ENCODE data around the gene ARMC10.
A peak's percentile ranks its signal among the peaks of the same experiment; 100 is the strongest.
"Not testable (repeated sequence)": the region's sequence is repeated elsewhere in the genome, so short reads cannot be mapped to it uniquely, and the experiment has no call there.

Gene ARMC10

DNA sequence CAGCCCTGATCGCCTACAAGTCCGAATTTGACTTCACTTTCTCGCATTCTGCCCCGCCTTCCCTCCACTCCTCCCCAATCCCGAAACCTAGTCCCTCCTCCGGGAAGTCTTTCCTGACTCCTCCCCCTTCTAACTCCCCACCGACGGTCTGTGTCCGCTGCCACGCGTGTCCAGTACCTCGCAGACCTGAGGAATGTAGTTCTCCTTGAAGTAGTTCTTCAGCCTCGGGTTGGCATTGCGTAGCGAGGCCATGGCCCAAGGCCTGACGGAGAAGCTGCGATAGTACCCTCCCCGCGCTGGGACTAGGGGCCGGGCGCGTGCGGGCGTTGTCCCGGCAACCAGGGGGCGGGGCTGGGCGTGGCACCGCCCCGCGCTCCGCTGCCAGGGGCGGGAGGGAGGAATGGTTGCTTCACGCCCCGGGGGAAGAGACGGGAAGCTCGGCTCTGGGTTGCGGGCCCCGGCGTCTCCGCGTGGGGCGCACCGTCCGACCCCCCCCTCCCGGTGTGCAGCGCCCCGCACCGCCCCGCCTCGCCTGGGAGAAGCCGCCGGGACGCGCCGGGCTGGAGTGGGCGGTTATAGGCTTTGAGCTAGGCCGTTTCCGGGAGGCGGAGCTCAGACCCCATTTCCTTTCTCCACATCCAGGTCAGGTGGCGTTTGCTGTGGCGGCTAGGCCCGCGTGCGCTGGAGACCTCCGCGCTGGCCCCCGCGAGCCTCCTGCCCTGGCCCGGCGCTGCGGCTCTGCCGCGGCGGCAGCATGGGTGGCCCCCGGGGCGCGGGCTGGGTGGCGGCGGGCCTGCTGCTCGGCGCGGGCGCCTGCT, at the start of gene ARMC10, which contains the start of gene FBXL13:
Gene ARMC10, plus strand, starts transcription at position 622 of the 818 bp plus-strand sequence. Its CDS starts 133 bp downstream, at position 755.
Gene FBXL13, minus strand, starts transcription at position 278 of the 818 bp plus-strand sequence.
- DNase-seq, result peak; percentile 97

DNA sequence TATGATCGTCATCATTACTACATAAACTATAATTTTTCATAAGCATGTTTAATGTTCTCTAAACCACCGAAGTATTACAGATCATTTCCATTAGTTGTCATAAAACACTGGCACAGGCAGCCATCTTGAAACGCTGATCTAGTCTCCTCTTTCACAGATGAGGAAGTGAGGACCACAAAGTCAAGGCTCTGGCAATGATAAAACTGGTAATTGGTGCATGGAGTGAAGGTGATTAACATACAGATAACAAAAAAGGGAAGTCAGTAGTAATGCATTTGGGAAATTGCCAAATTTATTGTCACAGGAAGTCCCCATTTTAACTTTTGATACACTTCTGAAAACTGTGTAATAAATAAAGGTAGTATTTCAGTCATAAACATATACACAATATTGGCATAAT, 49.6 kb upstream of the ARMC10 start:
- DNase-seq, result no peak

DNA sequence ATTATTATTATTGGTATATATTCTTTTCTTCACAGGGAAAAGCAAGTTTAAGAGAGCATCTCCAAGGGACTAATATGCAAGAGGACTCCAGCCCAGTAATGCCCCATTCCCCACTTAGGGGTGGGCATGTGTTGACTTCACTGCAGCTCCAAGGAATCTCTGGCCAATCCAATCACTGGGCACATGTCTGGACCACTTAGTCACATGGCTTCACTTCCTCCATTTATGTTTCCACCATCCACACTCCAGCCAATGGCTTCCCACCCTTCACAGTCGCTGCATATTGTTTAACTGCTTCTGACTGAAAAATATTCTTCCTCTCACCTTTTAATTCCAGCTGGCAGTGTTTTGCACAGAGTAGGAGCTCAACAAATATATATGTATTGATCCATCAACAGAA, 43.9 kb upstream of the ARMC10 start:
- DNase-seq, result no peak

DNA sequence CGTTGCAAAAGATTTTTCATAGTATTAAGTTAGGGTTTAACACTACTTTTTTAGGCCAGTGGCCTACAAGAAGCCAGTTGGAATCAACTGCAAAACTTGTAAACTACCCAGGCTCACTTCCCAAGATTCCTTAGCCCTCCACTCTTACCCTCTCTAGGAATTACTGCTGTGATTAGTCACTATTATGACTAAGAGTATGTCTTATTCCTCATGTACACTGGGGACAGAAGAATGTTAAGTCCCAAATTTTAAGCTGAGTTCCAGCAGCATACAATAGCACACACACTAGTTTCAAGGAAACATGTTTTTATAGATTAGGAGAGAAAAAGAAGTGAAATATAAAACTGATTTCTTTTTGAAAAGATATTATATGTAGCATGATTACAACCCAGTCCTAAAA, 43.2 kb upstream of the ARMC10 start:
- no peak for DNase-seq

DNA sequence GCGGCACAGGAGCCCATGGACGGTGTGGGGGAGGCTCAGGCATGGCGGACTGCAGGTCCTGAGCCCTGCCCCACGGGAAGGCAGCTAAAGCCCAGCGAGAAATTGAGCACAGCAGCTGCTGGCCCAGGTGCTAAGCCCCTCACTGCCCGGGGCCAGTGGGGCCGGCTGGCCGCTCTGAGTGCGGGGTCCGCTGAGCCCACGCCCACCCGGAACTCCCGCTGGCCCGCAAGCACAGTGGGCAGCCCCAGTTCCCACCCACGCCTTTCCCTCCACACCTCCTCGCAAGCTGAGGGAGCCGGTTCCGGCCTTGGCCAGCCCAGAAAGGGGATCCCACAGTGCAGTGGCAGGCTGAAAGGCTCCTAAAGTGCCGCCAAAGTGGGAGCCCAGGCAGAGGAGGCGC, 40.6 kb upstream of the ARMC10 start:
- not testable (repeated sequence) for DNase-seq

DNA sequence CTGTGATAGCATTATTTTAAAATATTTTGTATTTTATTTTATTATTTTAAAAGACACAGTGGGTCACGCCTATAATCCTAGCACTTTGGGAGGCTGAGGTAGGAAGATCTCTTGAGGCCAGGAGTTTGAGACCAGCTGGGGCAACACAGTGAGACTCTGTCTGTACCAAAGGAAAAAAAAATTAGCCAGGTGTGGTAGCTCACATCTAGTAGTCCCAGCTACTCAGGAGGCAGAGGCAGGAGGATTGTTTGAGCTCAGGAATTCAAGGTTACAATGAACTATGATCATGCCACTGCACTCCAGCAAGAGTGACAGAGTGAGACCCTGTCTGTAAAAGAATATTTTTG, 37.5 kb upstream of the ARMC10 start:
- no peak for DNase-seq

DNA sequence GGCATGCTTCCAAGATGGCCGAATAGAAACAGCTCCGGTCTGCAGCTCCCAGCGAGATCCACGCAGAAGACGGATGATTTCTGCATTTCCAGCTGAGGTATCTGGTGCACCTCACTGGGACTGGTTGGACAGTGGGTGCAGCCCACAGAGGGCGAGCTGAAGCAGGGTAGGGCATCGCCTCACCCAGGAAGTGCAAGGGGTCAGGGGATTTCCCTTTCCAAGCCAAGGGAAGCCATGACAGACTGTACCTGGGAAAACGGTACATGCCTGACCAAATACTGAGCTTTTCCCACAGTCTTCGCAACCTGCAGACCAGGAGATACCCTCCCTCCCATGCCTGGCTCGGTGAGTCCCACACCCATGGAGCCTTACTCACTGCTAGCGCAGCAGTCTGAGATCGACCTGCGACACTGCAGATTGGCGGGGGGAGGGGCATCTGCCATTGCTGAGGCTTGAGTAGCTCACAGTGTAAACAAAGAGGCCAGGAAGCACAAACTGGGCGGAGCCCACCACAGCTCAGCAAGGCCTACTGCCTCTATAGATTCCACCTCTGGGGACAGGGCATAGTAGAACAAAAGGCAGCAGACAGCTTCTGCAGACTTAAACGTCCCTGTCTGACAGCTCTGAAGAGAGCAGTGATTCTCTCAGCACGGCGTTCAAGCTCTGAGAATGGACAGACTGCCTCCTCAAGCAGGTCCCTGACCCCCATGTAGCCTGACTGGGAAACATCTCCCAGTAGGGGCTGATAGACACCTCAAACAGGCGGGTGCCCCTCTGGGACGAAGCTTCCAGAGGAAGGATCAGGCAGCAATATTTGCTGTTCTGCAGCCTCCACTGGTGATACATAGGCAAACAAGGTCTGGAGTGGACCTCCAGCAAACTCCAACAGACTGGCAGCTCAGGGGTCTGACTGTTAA, 36.9 kb upstream of the ARMC10 start:
- not testable (repeated sequence) for DNase-seq

DNA sequence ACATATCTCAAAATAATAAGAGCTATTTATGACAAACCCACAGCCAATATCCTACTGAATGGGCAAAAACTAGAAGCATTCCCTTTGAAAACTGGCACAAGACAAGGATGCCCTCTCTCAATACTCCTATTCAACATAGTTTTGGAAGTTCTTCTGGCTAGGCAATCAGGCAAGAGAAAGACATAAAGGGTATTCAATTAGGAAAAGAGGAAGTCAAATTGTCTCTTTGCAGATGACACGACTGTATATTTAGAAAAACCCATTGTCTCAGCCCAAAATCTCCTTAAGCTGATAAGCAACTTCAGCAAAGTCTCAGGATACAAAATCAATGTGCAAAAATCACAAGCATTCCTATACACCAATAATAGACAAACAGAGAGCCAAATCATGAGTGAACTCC, 33.1 kb upstream of the ARMC10 start:
- not testable (repeated sequence) for DNase-seq

DNA sequence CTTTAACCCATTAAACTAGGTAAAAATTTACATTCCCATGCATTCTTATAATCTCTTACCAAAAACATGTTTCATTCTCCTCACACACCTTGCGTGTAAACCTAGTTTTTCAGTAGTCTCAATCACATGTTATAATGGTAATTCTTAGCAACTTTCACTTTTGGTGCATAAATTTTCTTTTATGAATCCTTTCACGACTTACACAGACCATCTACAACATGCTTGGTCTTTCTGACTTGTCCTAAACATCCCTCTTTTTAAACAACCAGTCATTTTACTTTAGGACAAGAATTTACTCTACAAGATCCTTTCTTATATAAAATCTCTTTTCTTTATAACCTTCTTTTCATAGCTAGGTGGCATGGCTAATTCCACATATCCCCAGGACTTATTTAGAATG, 26.1 kb upstream of the ARMC10 start:
- DNase-seq, result no peak

DNA sequence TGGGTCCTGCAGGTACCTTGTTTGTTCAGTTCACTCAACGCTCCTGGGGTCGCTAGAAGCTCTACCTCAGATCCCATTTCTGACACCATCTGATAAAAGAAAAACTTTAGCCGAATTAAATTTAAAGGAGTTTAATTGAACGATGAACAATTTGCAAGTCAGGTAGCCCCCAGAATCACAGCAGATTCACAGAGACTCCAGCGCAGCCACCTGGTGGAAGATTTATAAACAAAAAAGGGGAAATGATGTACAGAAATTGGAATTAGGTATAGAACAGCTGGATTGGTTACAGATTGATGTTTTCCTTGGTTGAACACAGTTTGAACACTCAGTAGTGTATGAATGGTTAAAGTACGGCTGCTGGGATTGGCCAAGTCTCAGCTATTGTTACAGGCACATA, 23.4 kb upstream of the ARMC10 start:
- DNase-seq, result no peak

DNA sequence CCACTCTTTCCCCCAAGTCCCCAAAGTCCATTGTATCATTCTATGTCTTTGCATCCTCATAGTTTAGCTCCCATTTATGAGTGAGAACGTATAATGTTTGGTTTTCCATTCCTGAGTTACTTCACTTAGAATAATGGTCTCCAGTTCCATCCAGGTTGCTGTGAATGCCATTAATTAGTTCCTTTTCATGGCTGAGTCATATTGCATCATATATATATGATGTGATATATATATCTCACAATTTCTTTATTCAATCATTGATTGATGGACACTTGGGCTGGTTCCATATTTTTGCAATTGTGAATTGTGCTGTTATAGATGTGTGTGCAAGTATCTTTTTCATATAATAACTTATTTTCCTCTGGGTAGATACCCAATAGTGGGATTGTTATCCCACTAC, 18.9 kb upstream of the ARMC10 start:
- DNase-seq, result not testable (repeated sequence)

DNA sequence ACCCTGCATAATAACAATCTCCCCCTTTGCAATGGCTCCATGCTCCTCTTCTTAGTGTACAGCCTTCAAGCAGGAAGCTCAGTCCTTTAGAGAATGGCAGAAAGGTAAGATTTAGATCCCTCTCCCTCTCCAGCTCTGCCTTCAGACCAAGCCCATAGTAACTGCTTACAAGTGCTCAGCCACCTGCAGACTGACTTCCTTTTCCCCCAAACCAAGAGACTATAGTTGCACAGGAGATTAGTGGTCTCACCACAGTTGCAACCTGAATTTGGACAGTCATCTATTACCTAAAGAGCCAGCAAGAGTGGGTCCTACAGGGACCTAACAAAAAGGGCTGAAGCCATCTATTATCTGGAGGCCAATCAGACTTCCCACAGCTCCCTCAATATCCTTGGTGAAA, 16.8 kb upstream of the ARMC10 start:
- no peak for DNase-seq

DNA sequence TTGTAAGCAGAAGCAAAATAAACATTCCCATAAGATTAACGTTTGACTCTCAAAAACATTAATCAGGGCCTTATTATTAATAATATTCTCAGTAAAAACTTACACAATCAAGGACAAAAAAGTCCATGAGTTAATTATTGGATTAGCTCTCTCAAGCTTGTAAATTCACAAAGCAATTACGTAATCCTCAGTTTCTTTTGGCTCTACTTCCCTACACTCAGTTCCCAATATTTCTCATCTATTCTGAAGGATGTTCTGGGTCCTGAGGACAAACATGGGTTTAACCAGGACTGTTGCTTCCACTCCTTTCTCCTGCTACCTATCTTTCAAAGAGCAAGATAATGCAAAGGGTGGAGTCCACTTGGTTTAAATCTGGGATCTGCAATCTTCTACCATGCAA, 15.5 kb upstream of the ARMC10 start:
- no peak for DNase-seq

DNA sequence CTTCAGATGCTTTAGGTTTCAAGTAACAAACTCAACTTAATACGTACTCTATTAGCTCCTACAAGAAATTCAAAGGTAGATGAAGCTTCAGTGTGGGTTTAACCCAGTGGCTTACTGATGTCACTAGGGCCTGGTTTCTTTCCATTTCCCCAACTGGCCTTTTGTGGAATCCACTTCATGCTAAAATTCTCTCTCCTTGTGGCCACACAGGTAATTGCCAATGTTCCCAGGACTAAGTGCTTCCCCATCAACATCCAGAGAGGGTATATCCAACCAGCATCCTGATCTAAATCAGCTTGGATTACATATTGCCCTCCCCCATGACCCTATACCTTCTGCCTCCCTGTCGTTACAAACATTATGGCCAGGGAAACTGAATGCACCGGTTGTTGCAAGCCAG, 11.0 kb upstream of the ARMC10 start:
- DNase-seq, result no peak

DNA sequence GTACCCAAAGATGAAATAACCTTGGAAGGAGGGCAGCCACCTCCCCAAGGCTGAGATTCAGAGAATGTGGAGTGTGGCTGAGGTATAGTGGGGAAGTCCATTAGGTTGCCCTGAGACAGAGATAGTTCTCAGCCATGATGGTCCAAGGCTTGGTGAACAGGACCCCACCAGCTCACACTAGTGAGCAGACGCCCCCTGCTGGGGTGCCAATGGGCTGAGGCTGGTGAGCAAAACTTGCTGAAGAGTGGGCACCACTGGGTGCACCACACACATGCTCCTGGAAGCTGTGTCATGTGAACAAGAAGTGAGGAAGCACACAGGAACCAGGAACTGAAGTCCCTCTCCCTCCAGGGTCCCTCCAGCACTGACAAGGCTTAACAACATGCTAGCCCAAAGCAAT, 9.3 kb upstream of the ARMC10 start:
- DNase-seq, result no peak

DNA sequence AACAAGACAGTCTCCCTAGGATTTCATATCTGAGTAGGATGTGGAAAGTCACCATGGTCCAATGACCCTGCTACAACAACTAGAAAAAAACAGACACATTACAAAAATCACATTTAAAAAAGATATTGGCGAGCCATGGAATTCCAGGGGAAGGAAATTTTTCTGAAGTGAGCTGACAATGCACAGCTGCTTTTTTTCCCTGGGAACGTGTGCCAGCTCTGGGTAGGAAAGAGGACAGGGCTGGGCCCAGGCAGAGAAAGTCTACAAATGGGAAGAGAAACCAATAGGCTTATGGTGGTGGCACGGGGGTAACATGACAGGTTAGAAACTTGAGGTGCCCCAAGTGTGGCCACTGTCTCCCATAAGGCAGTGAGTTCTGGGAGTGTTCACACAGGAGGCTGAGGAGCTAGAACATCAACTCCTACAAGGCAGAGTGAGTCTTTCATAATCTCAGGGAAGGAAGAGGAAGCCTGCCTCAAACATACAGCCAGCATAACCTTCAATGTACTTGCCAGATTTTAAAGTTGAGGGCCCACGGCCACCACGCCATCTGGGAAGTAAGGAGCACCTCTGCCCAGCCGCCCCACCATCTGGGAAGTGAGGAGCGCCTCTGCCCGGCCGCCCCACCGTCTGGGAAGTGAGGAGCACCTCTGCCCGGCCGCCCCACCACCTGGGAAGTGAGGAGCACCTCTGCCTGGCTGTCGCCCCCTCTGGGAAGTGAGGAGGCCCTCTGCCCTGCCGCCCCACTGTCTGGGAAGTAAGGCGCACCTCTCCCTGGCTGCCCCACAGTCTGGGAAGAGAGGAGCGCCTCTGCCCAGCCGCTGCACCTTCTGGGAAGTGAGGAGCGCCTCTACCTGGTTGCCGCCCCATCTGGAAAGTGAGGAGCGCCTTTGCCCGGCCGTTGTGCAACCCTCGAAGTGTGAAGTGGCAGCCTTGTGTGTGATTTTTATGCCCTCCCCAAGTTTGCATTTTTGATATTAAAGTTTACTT, 6.2 kb upstream of the ARMC10 start:
- DNase-seq, result no peak

DNA sequence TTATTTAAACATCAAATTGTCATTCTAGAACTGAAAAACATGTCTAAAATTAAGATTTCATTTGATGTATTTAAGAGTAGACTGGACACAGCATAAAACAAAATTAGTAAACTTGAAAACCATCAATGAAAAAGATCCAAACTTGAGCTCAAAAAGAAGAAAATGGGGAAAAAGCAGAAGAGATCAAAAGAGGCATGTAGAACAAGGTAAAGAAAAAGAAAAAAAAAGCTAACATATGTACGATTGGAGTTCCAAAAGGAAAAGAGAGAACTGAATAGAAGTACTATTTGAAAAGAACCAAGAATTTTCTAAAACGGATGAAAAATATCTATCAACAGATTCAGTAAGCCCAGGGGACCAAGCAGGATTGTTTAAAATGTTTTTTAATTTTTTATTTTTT, 3.9 kb upstream of the ARMC10 start:
- no peak for DNase-seq

DNA sequence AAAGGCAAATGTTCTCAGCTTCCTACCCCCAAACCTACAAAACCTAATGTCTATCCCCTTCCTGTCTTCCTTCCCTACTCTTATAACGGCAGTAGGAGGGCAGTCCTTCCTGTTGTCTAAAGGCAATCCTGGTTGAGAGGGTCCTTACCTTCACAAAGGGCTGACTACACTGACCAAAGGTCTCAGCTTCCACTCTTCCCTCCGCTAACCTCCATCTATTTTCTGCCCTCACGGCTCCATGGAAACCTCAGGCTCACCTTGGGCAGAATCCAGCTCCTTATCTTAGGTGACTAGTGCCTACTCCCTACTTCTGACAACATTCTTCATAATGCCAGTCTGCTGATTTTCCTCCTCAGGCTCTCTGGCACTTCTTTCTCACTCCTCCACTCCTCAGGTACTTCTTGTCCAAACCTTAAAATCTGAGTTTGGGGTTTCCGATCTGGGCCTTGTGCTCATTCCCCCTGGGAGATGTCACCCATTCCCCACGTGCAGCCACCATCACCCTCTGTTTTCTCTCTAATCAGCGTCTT, 886 bp upstream of the ARMC10 start:
- DNase-seq, result no peak

DNA sequence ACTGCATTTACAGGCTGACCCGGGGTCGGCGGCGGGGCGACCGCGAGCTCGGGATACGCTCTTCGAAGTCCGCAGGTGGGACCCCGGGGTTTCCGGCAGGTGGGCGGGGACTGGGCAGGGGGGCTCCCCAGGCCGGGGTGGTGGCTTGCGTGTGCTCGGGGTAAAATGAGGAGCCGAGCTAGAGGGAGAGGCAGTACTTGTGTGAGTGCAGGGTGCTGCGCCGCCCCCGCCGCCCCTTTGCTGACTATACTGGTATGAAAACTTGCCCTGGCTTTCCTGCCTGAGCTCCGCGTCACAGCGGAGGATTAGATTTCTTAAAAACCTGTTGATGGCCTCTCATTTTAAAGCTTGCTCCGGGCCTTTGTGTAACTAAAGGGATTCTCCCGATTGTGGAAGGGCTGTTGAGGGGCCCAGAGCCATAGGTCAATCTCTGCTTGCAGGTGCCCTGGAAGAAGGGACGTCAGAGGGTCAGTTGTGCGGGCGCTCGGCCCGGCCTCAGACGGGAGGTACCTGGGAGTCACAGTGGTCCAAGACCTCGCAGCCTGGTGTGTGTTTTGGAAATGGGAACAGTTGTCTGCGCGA, 488 bp downstream of the ARMC10 start:
- peak; percentile 67 for DNase-seq

DNA sequence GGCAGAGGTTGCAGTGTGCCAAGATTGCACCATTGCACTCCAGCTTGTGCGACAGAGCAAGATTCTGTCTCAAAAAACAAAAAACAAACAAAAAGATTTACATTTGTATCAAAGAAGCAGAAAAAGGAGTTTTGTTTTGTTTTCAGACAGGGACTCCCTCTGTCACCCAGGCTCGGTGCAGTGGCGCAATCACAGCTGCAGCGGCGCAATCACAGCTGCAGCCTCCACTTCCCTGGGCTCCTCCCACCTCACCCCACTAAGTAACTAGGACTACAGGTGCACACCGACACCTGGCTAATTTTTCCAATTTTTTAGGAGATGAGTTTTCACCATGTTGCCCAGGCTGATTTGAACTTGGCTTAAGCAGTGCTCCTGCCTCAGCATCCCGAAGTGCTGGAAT, 1.8 kb downstream of the ARMC10 start:
- no peak for DNase-seq

DNA sequence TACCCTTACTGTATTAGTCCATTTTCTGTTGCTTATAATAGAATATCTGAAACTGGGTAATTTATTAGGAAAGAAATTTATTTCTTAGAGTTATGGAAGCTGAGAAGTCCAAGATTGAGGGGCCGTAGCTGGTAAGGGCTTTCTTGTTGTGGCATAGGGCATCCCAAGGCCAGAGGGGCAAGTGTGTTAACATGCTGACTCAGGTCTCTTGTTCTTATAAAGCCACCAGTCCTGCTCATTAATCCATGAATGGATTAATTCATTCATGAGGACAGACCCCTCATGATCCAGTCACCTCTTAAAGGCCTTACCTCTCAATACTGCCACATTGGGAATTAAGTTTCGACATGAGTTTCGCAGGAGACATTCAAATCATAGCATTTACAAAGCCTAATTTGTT, 2.4 kb downstream of the ARMC10 start:
- no peak for DNase-seq

DNA sequence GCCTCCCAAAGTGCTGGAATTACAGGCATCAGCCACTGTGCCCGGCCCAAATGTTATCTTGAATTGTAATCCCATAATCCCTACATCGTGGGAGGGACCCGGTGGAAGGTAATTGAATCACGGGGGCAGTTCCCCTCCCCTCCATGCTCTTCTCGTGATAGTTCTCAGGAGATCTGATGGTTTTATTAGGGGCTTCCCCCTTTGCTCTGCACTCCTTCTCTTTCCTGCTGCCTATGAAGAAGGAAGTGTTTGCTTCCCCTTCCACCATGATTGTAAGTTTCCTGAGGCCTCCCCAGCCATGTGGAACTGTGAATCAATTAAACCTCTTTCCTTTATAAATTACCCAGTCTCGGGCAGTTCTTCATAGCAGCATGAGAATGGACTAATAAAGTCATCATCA, 3.3 kb downstream of the ARMC10 start:
- DNase-seq, result not testable (repeated sequence)
